ENCODE data around the gene RALGPS1. TPM values are rescaled to one million over a fixed set of nuclear protein-coding genes. Genes with fewer than 3 reads are reported as not detected.
"Not testable (repeated sequence)": the region's sequence is repeated elsewhere in the genome, so short reads cannot be mapped to it uniquely, and the experiment has no call there.

The RALGPS1 gene
- total RNA-seq, 1 experiment from 2014 or later: 6.4 TPM

DNA sequence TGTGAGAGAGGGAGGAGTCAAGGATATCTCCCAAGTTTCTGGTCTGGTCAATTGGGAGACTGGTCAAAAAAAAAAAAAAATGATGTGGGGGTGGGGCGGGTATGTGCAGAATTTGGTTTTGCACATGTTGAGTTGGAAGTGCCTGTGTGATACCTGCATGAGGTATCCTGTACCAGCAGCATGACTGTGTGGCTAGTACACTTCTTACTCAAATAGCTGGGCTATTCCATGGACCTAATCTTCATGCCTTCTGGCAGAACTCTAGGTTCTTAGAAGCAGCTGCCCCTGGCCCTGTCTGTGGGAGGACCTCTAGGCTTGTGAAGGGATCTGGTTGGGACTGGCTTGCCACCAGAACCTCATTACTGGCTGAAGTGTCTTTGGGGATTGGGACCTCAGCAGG, 93.5 kb downstream of the RALGPS1 start:
- no peaks in the 10 kb centered on the region for H3K36me3 ChIP-seq (replicated peaks; ENCODE audit: control insufficient read depth, insufficient read depth, low read length)
- H3K27me3 ChIP-seq (ENCODE audit: control insufficient read depth, insufficient read depth, low read length): no peaks in the 10 kb centered on the region
- no peak overlapping the region for H3K4me3 ChIP-seq (ENCODE audit: insufficient read depth, low read depth, low read length)
- DNase-seq: no peak

DNA sequence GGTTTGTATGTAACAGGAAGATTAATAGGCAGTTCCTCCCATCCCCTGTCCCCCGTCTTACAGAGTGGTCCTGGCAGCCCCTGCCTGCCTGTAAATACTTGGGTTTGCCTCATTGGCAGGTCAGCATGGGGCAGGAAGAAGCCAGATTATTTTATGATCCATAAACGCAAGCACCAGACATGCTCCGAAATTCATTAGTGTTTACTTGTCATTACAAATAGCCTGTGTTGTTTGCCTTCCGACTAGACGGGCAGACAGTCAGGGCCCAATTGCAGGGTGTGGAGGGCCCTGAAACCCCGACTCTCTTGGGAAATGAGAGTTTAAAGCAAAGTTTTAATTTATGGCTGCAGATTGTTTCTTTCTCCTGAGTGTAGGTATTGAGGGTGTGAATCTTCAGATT, 97.2 kb downstream of the RALGPS1 start:
- DNase-seq: no peak
- H3K27me3 ChIP-seq (ENCODE audit: control insufficient read depth, insufficient read depth, low read length): no peaks in the 10 kb centered on the region
- H3K36me3 ChIP-seq (replicated peaks; ENCODE audit: control insufficient read depth, insufficient read depth, low read length): no peaks in the 10 kb centered on the region
- no peak overlapping the region for H3K4me3 ChIP-seq (ENCODE audit: insufficient read depth, low read depth, low read length)

DNA sequence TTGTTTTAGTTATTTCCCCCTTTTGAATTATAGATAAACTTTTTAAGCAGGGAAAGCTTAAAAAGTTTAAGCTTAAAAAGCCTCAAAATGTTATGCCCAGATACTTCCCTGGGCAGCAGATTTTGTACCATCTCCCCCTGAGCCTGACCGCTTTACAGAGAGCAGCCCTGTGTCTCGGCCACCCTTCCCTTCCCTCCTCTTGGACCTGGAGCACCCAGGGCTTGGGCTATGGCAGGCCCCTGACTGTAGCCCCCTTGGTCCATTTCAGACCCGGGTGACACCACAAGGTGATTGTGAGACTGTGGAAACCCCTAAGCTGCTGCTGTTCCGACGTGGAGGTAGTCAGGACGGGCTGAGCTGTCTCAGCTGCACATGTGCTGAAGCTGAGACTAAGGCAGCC, 97.7 kb downstream of the RALGPS1 start:
- Histone ChIP-seq H3K36me3 (replicated peaks; ENCODE audit: control insufficient read depth, insufficient read depth, low read length) (no peaks in the 10 kb centered on the region), H3K27me3 (ENCODE audit: control insufficient read depth, insufficient read depth, low read length) (no peaks in the 10 kb centered on the region), H3K4me3 (ENCODE audit: insufficient read depth, low read depth, low read length) (no peak overlapping the region)
- DNase-seq: no peak

DNA sequence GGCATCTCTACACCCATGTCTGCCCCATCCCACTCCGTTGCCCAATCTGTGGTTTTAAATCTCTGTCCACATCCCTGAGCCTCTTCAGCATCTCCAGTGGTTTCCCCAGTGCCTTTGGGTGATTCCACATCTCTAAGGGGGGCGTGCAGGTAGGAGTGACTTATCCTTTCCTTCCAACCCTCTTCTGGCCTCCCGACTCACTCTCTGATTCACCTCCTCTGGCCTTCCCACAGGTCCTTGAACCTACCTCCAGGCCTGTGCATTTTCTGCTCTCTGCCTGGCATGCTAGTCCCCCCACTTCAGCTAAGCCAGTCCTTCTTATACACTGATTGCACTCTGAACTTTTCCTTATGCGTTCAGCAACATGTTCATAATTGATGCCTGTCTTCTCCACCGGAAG, 99.0 kb downstream of the RALGPS1 start:
- no peaks in the 10 kb centered on the region for H3K27me3 ChIP-seq (ENCODE audit: control insufficient read depth, insufficient read depth, low read length)
- no peak overlapping the region for H3K4me3 ChIP-seq (ENCODE audit: insufficient read depth, low read depth, low read length)
- no peaks in the 10 kb centered on the region for H3K36me3 ChIP-seq (replicated peaks; ENCODE audit: control insufficient read depth, insufficient read depth, low read length)
- no peak for DNase-seq

DNA sequence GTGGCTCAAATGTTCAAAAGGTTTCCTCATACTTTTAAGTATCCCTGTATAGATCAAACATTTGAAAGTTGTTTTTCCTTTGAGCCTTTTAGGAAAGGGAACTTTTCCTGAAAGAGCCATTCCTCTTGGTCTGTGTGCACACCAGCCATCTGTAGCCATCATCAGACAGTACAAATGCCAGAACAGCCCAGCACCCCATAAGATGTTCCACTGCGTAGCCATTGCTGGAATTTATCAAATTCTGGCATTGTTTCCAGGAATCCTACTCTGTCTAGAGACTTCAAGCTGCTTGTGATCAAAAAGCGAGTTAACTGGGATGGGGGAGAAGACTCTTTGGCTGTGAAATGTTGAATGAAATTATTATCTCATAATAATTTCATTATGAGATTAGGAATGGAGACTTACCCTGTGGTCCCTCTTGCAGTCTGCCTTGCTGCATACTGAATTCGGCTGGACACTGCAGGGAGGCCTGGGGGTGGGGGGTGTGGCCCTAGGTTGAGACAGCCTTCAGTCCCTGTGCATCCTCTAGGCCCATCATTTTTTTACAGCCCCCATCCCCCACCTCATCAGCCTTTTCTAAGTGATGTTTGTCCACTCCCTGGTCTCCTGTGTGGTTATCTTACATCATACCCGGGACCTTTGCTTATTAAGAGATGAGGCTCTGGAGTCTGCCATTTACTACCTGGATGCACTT, 99.8 kb downstream of the RALGPS1 start:
- Histone ChIP-seq H3K36me3 (replicated peaks; ENCODE audit: control insufficient read depth, insufficient read depth, low read length) (no peaks in the 10 kb centered on the region), H3K27me3 (ENCODE audit: control insufficient read depth, insufficient read depth, low read length) (no peaks in the 10 kb centered on the region), H3K4me3 (ENCODE audit: insufficient read depth, low read depth, low read length) (no peak overlapping the region)
- no peak for DNase-seq

DNA sequence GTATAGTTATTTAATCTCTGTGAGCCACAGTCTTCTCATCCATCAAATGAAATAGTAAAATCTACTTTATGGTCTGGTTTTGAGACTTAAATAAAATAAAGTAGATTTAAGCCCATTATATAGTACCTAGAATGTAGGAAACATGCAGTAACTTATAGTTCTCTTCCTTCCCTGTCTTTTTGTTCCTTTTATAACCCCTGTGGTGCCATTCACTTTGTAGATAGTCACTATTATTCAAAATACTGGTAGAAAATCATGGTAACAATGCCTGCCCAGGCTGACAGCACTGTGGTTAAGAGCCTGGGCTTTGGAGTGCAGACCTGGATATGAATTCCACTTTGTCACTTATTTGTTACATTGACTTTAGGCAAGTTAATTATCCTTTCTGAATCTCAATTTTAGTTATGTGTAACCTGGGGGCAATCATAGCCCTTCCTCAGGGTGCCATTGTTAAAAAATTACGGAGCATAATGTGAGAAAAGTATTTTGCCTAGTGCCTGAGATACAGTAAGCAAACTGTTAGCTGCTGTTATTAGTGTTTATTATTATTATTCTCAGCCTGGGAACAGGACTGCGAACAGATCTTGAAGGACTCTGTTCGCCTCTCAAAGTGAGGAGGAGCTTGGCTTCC, 100.4 kb downstream of the RALGPS1 start:
- no peaks in the 10 kb centered on the region for H3K27me3 ChIP-seq (ENCODE audit: control insufficient read depth, insufficient read depth, low read length)
- no peak overlapping the region for H3K4me3 ChIP-seq (ENCODE audit: insufficient read depth, low read depth, low read length)
- H3K36me3 ChIP-seq (replicated peaks; ENCODE audit: control insufficient read depth, insufficient read depth, low read length): no peaks in the 10 kb centered on the region
- DNase-seq: no peak

DNA sequence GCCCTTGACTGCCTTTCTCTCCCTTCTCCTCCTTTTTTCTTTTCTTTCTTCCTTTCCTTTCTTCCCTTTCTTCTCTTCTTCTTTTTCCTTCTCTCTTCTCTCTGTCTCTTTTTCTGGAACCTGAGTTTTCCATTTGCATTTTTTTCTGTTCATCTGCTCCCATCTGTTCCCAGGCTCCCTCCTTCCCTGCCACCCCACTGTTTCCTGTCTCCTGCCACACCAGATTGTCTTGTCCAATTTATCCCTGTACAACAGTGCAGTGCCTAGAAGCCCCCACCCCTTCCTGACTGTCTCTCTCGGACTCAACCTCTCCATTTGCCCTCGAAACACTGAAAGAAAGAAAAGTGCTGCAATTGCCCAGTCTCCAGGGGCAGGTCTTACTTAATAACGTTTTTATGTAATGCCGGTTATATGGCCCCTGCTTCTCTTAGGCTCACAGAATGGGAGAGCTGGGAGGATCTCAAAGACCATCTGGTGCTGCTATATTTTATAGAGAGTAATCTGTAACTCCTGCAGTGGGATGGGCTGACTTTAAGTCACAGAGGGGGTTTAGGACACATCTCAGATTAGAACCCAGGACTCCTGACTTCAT, 101.4 kb downstream of the RALGPS1 start:
- no peak for DNase-seq
- no peaks in the 10 kb centered on the region for H3K27me3 ChIP-seq (ENCODE audit: control insufficient read depth, insufficient read depth, low read length)
- no peak overlapping the region for H3K4me3 ChIP-seq (ENCODE audit: insufficient read depth, low read depth, low read length)
- H3K36me3 ChIP-seq (replicated peaks; ENCODE audit: control insufficient read depth, insufficient read depth, low read length): no peaks in the 10 kb centered on the region

DNA sequence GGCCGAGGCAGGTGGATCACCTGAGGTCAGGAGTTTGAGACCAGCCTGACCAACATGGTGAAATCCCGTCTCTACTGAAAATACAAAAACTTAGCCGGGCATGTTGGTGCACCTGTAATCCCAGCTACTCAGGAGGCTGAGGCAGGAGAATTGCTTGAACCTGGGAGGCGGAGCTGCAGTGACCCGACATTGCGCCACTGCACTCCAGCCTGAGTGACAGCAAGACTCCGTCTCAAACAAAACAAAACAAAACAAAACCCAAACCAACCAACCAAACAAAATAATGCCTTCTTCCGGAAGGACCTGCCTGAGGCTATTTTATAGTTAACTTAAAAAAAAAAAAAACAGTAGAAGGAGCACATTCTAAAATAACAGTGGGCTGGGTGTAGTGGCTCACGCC, 103.4 kb downstream of the RALGPS1 start:
- not testable (repeated sequence) for H3K4me3 ChIP-seq (ENCODE audit: insufficient read depth, low read depth, low read length); DNase-seq; H3K27me3 ChIP-seq (ENCODE audit: control insufficient read depth, insufficient read depth, low read length); H3K36me3 ChIP-seq (replicated peaks; ENCODE audit: control insufficient read depth, insufficient read depth, low read length)

DNA sequence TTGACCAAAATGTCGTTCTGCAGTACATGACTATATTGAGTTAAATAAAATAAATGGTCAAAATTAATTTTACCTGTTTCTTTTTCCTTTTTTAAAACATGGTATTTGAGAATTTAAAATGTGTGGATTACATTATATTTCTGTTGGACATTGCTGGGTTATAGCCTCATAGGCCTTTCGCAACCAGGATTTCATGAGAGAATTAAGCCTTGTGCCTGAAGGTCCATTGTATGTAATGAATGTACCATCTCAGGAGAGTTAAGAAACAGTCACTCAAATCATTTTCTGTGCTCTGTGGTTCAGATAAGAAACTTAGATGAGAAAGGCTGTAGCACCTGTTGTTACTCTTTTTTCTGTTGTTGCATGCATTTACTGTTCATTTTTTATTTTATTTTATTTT, 104.4 kb downstream of the RALGPS1 start:
- H3K36me3 ChIP-seq (replicated peaks; ENCODE audit: control insufficient read depth, insufficient read depth, low read length): no peaks in the 10 kb centered on the region
- DNase-seq: no peak
- no peak overlapping the region for H3K4me3 ChIP-seq (ENCODE audit: insufficient read depth, low read depth, low read length)
- H3K27me3 ChIP-seq (ENCODE audit: control insufficient read depth, insufficient read depth, low read length): no peaks in the 10 kb centered on the region

DNA sequence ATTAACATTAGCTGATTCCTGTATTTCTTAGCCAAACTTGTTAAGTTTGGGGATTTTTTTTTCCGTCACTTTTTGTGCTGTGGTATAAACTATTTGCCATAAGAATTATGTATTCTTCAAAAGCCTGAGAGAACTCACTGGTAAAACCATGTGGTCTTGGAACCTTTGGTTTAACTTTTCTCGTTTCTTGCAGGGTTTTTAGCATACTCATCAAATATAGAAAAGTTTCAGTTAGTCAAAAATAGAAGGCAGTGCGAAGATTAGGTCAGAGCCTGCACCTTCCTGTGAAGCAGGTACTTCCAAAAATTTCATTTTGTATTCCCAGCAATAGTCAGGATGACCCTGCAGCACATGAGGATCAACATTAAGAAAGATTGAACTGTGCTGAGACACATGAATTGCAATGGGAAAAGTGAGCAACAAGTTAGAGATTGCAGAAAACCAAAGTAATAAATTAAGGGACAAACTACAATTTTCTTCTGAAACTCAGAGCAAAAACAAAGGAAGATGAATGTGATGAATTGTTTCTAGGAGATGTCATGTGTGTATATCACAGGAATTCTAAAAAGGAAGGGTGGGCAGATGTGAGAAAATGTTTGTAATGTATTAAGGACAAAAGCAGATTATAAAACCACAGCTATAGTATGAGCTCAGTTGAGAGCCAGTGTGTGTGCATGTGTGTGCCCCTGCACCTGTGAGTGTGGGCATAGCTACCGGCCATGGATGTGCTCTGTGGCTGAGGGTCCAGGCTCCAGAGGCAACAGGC, 105.6 kb downstream of the RALGPS1 start:
- no peak for DNase-seq
- no peak overlapping the region for H3K4me3 ChIP-seq (ENCODE audit: insufficient read depth, low read depth, low read length)
- H3K27me3 ChIP-seq (ENCODE audit: control insufficient read depth, insufficient read depth, low read length): no peaks in the 10 kb centered on the region
- H3K36me3 ChIP-seq (replicated peaks; ENCODE audit: control insufficient read depth, insufficient read depth, low read length): no peaks in the 10 kb centered on the region

DNA sequence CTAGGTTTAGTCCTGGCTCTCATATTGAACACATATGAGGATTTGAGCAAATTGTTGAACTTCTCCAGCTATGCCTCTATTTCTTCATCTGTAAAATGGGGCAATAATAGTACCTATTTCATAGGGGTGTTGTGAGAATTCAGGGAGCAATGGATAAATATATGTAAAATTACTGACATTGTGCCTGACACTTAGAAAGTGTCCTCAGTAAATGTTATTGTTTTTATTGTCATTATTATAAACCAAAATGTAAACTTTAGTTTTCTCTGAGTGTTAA, 106.2 kb downstream of the RALGPS1 start:
- no peaks in the 10 kb centered on the region for H3K27me3 ChIP-seq (ENCODE audit: control insufficient read depth, insufficient read depth, low read length)
- no peaks in the 10 kb centered on the region for H3K36me3 ChIP-seq (replicated peaks; ENCODE audit: control insufficient read depth, insufficient read depth, low read length)
- no peak overlapping the region for H3K4me3 ChIP-seq (ENCODE audit: insufficient read depth, low read depth, low read length)
- no peak for DNase-seq

DNA sequence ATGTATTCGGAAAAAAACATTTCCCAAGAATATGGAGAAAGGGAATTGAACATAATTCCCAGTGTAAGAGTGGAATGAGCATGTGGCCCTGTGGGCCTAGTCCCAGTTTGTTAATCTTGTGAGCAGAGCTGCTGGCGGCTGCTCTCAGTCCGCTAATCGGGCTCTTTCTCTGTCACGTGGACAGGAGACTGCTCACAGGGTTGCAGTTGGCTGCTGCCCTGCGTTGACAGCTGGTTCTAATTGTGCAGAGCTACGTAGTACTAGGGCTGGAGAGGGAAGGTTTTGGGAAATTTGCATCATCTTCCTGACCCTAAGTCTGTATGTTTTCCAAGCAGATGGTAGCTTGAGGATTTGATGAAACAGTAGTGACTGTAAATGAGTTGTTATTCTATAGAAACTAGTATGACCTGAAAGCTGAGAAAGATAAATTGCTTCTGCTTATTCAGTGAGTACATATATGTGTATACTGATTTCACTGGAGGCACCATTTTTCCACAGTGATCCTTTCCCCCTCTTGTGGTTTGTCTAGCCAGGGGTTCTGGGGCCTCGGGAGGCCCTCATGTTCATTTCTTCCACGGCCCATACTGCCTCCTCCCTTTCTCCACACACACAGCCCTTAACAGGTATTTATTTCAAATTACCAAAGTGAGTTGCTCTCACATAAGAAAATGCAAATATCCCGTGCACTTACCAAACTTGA, 107.2 kb downstream of the RALGPS1 start:
- no peak for DNase-seq
- Histone ChIP-seq H3K27me3 (ENCODE audit: control insufficient read depth, insufficient read depth, low read length) (no peaks in the 10 kb centered on the region), H3K36me3 (replicated peaks; ENCODE audit: control insufficient read depth, insufficient read depth, low read length) (no peaks in the 10 kb centered on the region), H3K4me3 (ENCODE audit: insufficient read depth, low read depth, low read length) (no peak overlapping the region)

DNA sequence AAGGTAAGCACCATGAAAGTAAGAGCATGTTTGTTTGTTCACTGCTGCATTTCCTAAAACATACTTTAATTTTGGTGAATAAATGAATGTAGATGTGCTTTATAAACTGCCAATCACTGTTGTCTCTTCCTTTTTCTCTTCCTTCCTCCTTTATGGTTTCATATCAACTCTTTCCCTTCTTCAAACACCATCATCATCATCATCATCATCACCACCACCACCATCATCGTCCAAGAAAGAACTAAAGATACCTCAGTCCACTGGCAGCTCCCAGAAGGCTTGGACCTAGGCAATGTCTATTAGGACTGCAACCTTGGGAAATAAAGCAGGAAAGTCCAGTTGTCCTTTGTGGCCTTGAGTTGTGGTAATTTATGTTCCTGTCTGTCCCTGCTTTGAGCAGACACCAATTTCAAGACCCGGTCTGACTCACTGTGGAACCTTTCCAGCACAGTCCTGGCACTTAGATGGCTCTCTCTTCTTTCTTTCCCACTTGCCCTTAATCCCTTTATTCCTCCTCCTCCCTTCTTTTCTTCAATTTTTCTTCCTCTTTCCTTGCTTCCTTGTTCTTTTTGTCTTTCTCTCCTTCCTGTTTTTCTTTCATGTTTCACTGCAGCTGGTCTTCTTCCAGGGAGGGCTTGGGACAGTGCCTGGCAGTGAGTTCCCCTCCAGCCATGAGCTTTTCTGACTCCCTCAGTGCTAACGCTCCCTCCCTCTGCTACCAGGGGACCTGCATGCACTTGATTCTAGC, 108.5 kb downstream of the RALGPS1 start:
- DNase-seq: no peak
- Histone ChIP-seq H3K36me3 (replicated peaks; ENCODE audit: control insufficient read depth, insufficient read depth, low read length) (no peaks in the 10 kb centered on the region), H3K4me3 (ENCODE audit: insufficient read depth, low read depth, low read length) (no peak overlapping the region), H3K27me3 (ENCODE audit: control insufficient read depth, insufficient read depth, low read length) (no peaks in the 10 kb centered on the region)

DNA sequence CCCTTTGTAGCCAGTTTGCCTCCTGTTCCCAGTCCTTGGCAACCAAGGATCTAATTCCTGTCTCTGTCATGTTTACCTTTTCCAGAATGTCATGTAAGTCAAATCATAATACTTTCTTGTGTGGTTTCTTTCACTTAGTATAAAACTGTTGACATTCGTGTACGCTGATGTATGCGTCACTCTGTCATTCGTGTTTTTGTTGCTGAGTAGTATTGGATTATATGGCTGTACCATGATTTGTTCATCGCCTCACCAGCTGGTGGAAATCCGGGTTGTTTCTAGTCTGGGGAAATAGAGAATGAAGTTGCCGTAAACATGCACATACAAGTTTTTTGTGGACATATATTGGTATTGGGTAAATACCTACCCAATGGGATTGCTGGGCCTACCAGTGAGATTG, 110.5 kb downstream of the RALGPS1 start:
- H3K27me3 ChIP-seq (ENCODE audit: control insufficient read depth, insufficient read depth, low read length): no peaks in the 10 kb centered on the region
- H3K4me3 ChIP-seq (ENCODE audit: insufficient read depth, low read depth, low read length): no peak overlapping the region
- no peak for DNase-seq
- H3K36me3 ChIP-seq (replicated peaks; ENCODE audit: control insufficient read depth, insufficient read depth, low read length): no peaks in the 10 kb centered on the region

All from H7 (cell line).